Suprapubic skin (tissue), 4 donors: ENCODE measurements around the gene LMBR1L. TPM values are rescaled to one million over a fixed set of nuclear protein-coding genes. Genes with fewer than 3 reads are reported as not detected.
"Not testable (repeated sequence)": the region's sequence is repeated elsewhere in the genome, so short reads cannot be mapped to it uniquely, and the experiment has no call there.

Experiments
- DNase-seq, 2 donors: peaks; one replicate each; pipeline ENCODE4 v3.0.0-alpha.2; 2019; ENCODE audit warnings: low spot score in 2 of 2
- H3K27ac ChIP-seq: fragments of 200-600 bp; sonication (generic); one replicate; pipeline ENCODE4 v1.5.1; 2019
- H3K27me3 ChIP-seq: fragments of 200-600 bp; sonication (generic); one replicate; pipeline ENCODE4 v1.5.1; 2019
- H3K36me3 ChIP-seq: fragments of 200-600 bp; sonication (generic); one replicate; pipeline ENCODE4 v1.5.1; 2019
- H3K4me1 ChIP-seq: fragments of 200-600 bp; sonication (generic); one replicate; pipeline ENCODE4 v1.5.1; 2019
- H3K4me3 ChIP-seq: fragments of 200-600 bp; sonication (generic); one replicate; pipeline ENCODE4 v1.5.1; 2019; ENCODE audit warnings: mild to moderate bottlenecking
- H3K9me3 ChIP-seq: fragments of 200-600 bp; sonication (generic); one replicate; pipeline ENCODE4 v1.5.1; 2019
- EP300 ChIP-seq: sonication (generic); formaldehyde crosslinking; IDR thresholded peaks from one replicate; pipeline ENCODE4 v1.6.1; 2017; ENCODE audit warnings: antibody characterized with exemption
- POLR2A ChIP-seq, 2 donors: fragments of 450-650 bp; IDR thresholded peaks; one replicate each; pipeline ENCODE4 v1.6.1; 2017; ENCODE audit warnings: antibody characterized with exemption in 2 of 2, mild to moderate bottlenecking in 2 of 2, moderate library complexity in 2 of 2
- POLR2AphosphoS5 ChIP-seq, 3 donors: sonication (generic); formaldehyde crosslinking; IDR thresholded peaks; one replicate each; pipeline ENCODE4 v1.6.1; 2017; ENCODE audit warnings: antibody characterized with exemption in 3 of 3
- WGBS: methylation state at CpG from one replicate; pipeline ENCODE4 v1.1.5; 2018; 5-methylcytosine and 5-hydroxymethylcytosine counted together
- total RNA-seq, 4 donors: library from RNA; depleted of rRNA; stranded (reverse); fragments of >200 nt; gene quantifications; one replicate each; pipeline ENCODE4 v1.1.0, GENCODE V29; 2016
- TF ChIP-seq, protein P1 (sequence below), 2 donors: fragments of 200-600 bp in 1 of 2; fragments of 450-650 bp in 1 of 2; sonication (generic) in 1 of 2; IDR thresholded peaks; one replicate each; pipeline ENCODE4 v1.5.1; 2016 to 2019; ENCODE audit warnings: antibody characterized with exemption in 2 of 2, mild to moderate bottlenecking in 1 of 2, moderate library complexity in 1 of 2

The LMBR1L gene
- total RNA-seq, 4 donors from 2014 or later: 25.3 to 152 (median 62.3) TPM

DNA sequence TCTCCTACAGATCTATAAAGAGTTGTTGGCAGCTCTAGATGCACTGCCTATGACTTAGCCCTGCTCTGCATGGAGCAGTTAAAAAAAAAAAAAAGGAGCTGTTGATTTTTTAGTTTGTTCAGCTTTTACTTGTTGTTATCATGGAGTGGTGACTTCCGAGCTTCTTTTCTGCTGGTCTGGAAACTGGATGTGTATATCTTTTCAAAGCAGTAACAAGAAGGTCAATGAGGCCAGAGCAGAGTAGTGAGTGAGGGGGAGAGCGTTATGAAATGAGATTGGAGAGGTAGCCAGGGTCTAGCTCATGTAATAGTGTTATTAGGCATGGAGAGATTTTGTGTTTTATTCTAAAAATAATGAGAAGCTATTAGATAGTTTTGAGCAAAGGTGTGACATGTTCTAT lies 33.7 kb upstream of the LMBR1L start:
- Histone ChIP-seq H3K27ac (no peak overlapping the region), H3K27me3 (no peaks in the 10 kb centered on the region), H3K9me3 (no peaks in the 10 kb centered on the region), H3K4me1 (no peaks in the 10 kb centered on the region), H3K36me3 (no peaks in the 10 kb centered on the region), H3K4me3 (no peak overlapping the region)
- no peak for DNase-seq
- TF ChIP-seq EP300: no peak
- no peak for TF ChIP-seq POLR2A (IDR thresholded peaks at IDR 0.05)
- TF ChIP-seq, protein P1, sequence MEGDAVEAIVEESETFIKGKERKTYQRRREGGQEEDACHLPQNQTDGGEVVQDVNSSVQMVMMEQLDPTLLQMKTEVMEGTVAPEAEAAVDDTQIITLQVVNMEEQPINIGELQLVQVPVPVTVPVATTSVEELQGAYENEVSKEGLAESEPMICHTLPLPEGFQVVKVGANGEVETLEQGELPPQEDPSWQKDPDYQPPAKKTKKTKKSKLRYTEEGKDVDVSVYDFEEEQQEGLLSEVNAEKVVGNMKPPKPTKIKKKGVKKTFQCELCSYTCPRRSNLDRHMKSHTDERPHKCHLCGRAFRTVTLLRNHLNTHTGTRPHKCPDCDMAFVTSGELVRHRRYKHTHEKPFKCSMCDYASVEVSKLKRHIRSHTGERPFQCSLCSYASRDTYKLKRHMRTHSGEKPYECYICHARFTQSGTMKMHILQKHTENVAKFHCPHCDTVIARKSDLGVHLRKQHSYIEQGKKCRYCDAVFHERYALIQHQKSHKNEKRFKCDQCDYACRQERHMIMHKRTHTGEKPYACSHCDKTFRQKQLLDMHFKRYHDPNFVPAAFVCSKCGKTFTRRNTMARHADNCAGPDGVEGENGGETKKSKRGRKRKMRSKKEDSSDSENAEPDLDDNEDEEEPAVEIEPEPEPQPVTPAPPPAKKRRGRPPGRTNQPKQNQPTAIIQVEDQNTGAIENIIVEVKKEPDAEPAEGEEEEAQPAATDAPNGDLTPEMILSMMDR (IDR thresholded peaks at IDR 0.05): no peak
- no peak for TF ChIP-seq POLR2AphosphoS5 (IDR thresholded peaks at IDR 0.05)
- 83% methylated on average over 2 of the region's 2 CpGs for WGBS

DNA sequence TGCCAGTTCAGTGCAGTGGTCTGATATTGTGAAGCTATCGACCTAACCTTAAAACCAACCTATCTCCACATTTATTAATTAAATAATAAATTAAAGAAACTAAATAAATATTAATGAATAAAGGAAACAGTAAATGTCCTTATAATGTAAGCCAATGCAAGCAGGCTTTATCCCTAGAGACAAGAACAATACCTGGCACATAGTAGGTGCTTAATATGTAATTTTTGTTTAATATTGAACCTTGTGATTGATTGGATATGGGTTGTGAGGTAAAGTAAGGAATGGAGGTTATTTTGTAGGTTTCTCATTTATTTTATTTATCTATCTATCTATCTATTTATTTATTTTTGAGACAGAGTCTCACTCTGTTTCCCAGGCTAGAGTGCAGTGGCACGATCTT lies 28.4 kb upstream of the LMBR1L start:
- H3K36me3 ChIP-seq: no peaks in the 10 kb centered on the region
- WGBS: 88% methylated on average over 2 of the region's 2 CpGs
- no peaks in the 10 kb centered on the region for H3K4me1 ChIP-seq
- H3K9me3 ChIP-seq: no peaks in the 10 kb centered on the region
- H3K4me3 ChIP-seq: no peak overlapping the region
- H3K27ac ChIP-seq: no peak overlapping the region
- TF ChIP-seq, protein P1 (IDR thresholded peaks at IDR 0.05): no peak
- TF ChIP-seq POLR2A (IDR thresholded peaks at IDR 0.05) (no peak), EP300 (no peak), POLR2AphosphoS5 (IDR thresholded peaks at IDR 0.05) (no peak)
- DNase-seq: no peak
- H3K27me3 ChIP-seq: no peaks in the 10 kb centered on the region

DNA sequence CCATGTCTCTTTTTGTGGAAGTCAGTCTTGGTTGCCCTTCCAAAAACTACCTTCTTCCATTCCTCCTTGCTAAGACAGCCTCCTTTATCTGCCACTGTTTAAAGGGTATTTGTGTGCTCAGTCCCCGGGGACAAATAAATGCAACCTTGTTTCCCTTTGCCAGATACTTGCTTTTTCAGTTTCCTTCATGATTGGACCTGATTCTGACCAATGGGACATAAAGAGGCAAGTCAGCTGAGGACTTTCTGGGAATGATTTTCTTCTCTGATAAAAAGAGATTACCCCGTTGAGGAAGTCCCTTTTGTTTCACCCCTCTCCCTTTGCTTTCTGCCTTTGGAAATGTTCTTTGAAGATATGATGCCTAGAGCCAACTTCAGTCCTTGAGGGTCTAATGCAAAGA lies 27.9 kb upstream of the LMBR1L start:
- H3K36me3 ChIP-seq: no peaks in the 10 kb centered on the region
- H3K27me3 ChIP-seq: no peaks in the 10 kb centered on the region
- no peak overlapping the region for H3K27ac ChIP-seq
- TF ChIP-seq POLR2AphosphoS5 (IDR thresholded peaks at IDR 0.05): no peak
- TF ChIP-seq, protein P1 (IDR thresholded peaks at IDR 0.05): no peak
- no peak for TF ChIP-seq POLR2A (IDR thresholded peaks at IDR 0.05)
- TF ChIP-seq EP300: no peak
- 47% methylated on average over 2 of the region's 2 CpGs for WGBS
- no peak for DNase-seq
- H3K4me3 ChIP-seq: no peak overlapping the region
- H3K4me1 ChIP-seq: peaks cover 1% of the 10 kb centered on the region
- H3K9me3 ChIP-seq: no peaks in the 10 kb centered on the region

DNA sequence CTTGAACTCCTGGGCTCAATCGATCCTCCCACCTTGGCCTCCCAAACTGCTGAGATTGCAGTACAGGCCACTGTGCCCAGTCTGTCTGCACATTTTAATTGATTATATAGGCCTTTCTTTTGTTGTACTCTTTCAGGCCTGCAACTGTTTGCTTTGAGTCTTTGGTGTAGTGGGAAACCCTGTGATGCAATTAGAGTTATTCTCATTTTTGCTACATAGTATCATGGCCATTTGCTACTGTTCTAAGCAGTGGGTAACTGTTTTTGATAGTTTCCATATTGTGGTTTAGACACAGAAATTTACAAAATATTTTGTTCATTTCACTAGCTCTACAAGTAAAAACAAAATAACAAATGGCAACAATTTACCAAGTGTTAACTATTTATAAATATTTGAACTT lies 26.8 kb upstream of the LMBR1L start:
- no peak for DNase-seq
- no peak for TF ChIP-seq POLR2AphosphoS5 (IDR thresholded peaks at IDR 0.05)
- TF ChIP-seq EP300: no peak
- no peak for TF ChIP-seq POLR2A (IDR thresholded peaks at IDR 0.05)
- TF ChIP-seq, protein P1 (IDR thresholded peaks at IDR 0.05): no peak

DNA sequence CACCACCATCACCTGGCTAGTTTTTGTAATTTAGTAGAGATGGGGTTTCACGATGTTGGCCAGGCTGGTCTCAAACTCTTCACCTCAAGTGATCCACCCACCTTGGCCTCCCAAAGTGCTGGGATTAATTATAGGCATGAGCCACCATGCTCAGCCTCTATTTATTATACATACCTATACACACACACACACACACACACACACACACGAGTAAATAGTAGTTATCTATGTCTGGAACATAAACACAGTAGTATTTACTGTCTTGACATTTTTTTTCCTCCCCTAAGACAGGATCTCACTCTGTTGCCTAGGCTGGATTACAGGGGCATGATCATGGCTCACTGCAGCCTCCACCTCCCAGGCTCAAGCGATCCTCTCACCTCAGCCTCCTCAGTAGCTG lies 26.4 kb upstream of the LMBR1L start:
- not testable (repeated sequence) for H3K36me3 ChIP-seq, H3K9me3 ChIP-seq, H3K4me3 ChIP-seq, H3K27ac ChIP-seq, H3K27me3 ChIP-seq, DNase-seq
- WGBS: 86% methylated on average over 3 of the region's 3 CpGs
- H3K4me1 ChIP-seq: peaks cover 17% of the 10 kb centered on the region

More for the DNA sequence above, 26.8 kb upstream of the LMBR1L start:
- Histone ChIP-seq H3K9me3 (no peaks in the 10 kb centered on the region), H3K4me1 (peaks cover 12% of the 10 kb centered on the region), H3K27me3 (no peaks in the 10 kb centered on the region), H3K4me3 (no peak overlapping the region), H3K36me3 (no peaks in the 10 kb centered on the region), H3K27ac (no peak overlapping the region)
- WGBS: 89% methylated on average over 1 of the region's 1 CpG

DNA sequence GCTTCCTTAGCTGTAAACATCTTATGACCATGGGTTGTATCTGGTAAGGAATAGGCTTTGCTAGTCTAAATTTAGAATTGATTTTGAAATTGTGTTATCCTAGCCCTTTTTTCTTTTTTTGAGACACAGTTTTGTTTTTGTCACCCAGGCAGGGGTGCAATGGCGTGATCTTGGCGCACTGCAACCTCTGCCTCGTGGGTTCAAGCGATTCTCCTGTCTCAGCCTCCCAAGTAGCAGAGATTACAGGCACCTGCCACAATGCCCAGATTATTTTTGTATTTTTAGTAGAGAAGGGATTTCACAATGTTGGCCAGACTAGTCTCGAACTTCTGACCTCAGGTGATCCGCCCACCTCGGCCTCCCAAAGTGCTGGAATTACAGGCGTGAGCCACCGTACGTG lies 22.9 kb upstream of the LMBR1L start:
- no peak for DNase-seq
- H3K27ac ChIP-seq: peak overlapping the region; percentile 52
- peaks cover 37% of the 10 kb centered on the region for H3K4me1 ChIP-seq
- no peaks in the 10 kb centered on the region for H3K27me3 ChIP-seq
- peaks cover 10% of the 10 kb centered on the region for H3K36me3 ChIP-seq
- WGBS: 80% methylated on average over 10 of the region's 10 CpGs
- no peaks in the 10 kb centered on the region for H3K9me3 ChIP-seq
- TF ChIP-seq POLR2A (IDR thresholded peaks at IDR 0.05): no peak
- TF ChIP-seq POLR2AphosphoS5 (IDR thresholded peaks at IDR 0.05): no peak
- TF ChIP-seq, protein P1 (IDR thresholded peaks at IDR 0.05): no peak
- no peak for TF ChIP-seq EP300
- H3K4me3 ChIP-seq: no peak overlapping the region
